ENCODE results near the gene LCMT1. TPM values are rescaled to one million over a fixed set of nuclear protein-coding genes. Genes with fewer than 3 reads are reported as not detected.
A peak's percentile ranks its signal among the peaks of the same experiment; 100 is the strongest.

The LCMT1 gene
- total RNA-seq, 2 experiments from 2014 or later = 37.1 to 40.7 TPM

DNA sequence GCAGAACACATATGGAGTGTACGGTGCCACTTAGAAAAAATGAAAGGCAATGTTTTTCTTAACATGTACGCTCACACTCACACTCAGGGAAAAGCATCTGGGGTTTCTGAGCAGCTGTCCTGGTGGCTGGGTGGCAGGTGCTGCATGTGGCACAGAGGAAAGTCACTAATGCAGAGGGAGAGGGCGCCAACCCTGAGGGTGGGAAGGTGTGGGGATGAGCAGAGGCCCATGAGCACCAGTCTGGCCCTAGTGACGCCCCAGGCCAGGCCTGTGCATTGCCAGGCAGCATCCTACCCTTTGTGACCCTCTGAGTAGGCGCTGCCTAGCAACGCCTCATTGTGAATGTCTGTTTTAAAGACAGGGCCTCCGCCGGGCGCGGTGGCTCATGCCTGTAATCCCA lies 19.1 kb upstream of the LCMT1 start:
- Mint-ChIP-seq H3K36me3 (ENCODE audit: low read depth) (peaks cover 4% of the 10 kb centered on the region), H3K9me3 (no peaks in the 10 kb centered on the region), H3K4me1 (ENCODE audit: low read depth) (peaks cover 27% of the 10 kb centered on the region), H3K27me3 (no peaks in the 10 kb centered on the region), H3K4me3 (no peak overlapping the region), H3K27ac (peak overlapping the region; percentile 72)
- ChIA-PET CTCF (no interaction called here), POLR2A (no interaction called here)
- intact Hi-C loops (cut with micrococcal nuclease) = no loop called here
- TF ChIP-seq, protein P1, sequence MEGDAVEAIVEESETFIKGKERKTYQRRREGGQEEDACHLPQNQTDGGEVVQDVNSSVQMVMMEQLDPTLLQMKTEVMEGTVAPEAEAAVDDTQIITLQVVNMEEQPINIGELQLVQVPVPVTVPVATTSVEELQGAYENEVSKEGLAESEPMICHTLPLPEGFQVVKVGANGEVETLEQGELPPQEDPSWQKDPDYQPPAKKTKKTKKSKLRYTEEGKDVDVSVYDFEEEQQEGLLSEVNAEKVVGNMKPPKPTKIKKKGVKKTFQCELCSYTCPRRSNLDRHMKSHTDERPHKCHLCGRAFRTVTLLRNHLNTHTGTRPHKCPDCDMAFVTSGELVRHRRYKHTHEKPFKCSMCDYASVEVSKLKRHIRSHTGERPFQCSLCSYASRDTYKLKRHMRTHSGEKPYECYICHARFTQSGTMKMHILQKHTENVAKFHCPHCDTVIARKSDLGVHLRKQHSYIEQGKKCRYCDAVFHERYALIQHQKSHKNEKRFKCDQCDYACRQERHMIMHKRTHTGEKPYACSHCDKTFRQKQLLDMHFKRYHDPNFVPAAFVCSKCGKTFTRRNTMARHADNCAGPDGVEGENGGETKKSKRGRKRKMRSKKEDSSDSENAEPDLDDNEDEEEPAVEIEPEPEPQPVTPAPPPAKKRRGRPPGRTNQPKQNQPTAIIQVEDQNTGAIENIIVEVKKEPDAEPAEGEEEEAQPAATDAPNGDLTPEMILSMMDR (IDR thresholded peaks at IDR 0.05) = no peak
- DNase-seq = no peak
- no peak for ATAC-seq

DNA sequence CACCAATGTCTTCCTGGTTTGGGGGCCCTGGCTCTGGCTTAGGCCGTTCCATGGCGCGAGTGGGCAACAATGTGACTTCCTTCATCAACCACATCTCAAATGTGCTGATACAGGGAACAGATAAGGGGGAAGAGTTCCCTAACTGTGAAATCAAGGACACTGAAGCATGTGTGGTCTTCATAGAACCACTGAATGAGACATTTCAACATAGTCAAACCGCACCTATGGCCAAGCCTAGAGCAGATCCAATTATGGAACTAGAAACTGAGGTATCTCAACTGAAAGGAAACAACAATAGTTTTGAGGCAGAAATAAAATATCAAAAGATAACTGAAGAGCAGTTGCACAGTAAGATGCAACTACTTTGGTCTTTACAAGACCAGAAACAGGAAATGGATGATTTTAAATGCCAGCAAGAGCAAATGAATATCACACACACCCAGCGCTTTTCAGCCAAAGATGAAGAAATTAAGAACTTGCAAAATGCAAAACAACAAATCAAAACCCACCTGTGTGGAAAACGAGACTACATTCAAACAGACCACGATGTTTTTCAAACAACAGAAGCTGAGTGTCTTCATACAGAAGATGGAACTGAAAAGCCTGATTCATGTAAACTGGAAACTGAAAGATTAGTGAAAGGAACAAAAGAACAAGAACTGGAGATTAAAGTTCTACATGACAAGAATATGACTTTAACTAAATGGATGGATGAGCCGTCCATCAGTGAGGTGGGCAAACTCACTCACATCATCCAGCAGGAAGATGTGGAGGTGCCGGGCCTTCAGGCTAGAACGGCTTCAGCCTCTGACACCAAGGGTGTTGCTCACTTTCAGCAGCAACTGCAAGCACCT lies 18.1 kb upstream of the LCMT1 start:
- Mint-ChIP-seq H3K4me3 (peak overlapping the region; percentile 49), H3K9me3 (no peaks in the 10 kb centered on the region), H3K27me3 (no peaks in the 10 kb centered on the region), H3K27ac (peak overlapping the region; percentile 93), H3K36me3 (ENCODE audit: low read depth) (peaks cover 4% of the 10 kb centered on the region), H3K4me1 (ENCODE audit: low read depth) (peaks cover 27% of the 10 kb centered on the region)
- ChIA-PET CTCF (interaction anchor here (0.7 to 1.7 kb wide), 3 partner anchors 14 to 62 kb away, joined by 3 to 5 read pairs (median 3); no protein-coding TSS in a partner anchor), POLR2A (interaction anchor here (0.7 to 1.3 kb wide), 8 partner anchors 7 to 63 kb away, joined by 3 to 6 read pairs (median 3); no protein-coding TSS in a partner anchor)
- TF ChIP-seq, protein P1 (IDR thresholded peaks at IDR 0.05) = no peak
- peak; percentile 72 for ATAC-seq
- peak; percentile 31 for DNase-seq
- intact Hi-C loops (cut with micrococcal nuclease) = no loop called here

- H3K27me3 Mint-ChIP-seq = no peaks in the 10 kb centered on the region
- peaks cover 4% of the 10 kb centered on the region for H3K36me3 Mint-ChIP-seq (ENCODE audit: low read depth)
- POLR2A ChIA-PET = interaction anchor here (0.7 to 1.3 kb wide), 8 partner anchors 8 to 28 kb away, joined by 3 to 6 read pairs (median 3); no protein-coding TSS in a partner anchor
- no peak overlapping the region for H3K27ac Mint-ChIP-seq
- H3K4me1 Mint-ChIP-seq (ENCODE audit: low read depth) = peaks cover 27% of the 10 kb centered on the region
- H3K4me3 Mint-ChIP-seq = no peak overlapping the region
- intact Hi-C loops (cut with micrococcal nuclease) = no loop called here
- TF ChIP-seq, protein P1 (IDR thresholded peaks at IDR 0.05) = no peak
- no peaks in the 10 kb centered on the region for H3K9me3 Mint-ChIP-seq
- DNase-seq (no peak), ATAC-seq (no peak)
- CTCF ChIA-PET = interaction anchor here (0.9 to 1.7 kb wide), 2 partner anchors 13 to 27 kb away, joined by 3 to 5 read pairs; no protein-coding TSS in a partner anchor
Observed at GRCh38 chr16:25094596-25094995, 16.9 kb upstream of the LCMT1 start.

- Mint-ChIP-seq H3K9me3 (no peaks in the 10 kb centered on the region), H3K4me1 (ENCODE audit: low read depth) (peaks cover 27% of the 10 kb centered on the region), H3K36me3 (ENCODE audit: low read depth) (peaks cover 4% of the 10 kb centered on the region), H3K27ac (no peak overlapping the region), H3K27me3 (no peaks in the 10 kb centered on the region), H3K4me3 (no peak overlapping the region)
- POLR2A ChIA-PET = no interaction called here
- TF ChIP-seq, protein P1 (IDR thresholded peaks at IDR 0.05) = no peak
- CTCF ChIA-PET = no interaction called here
- no peak for DNase-seq
- ATAC-seq = no peak
- intact Hi-C loops (cut with micrococcal nuclease) = no loop called here
Observed at GRCh38 chr16:25095636-25096035, 15.9 kb upstream of the LCMT1 start.

All from activated CD8-positive, alpha-beta T cell treated with anti-CD3 and anti-CD28 coated beads for 36 hours (primary cell).